Hematopoietic multipotent progenitor cell (in vitro differentiated cells): ENCODE measurements around the gene IGLL5. TPM values are rescaled to one million over a fixed set of nuclear protein-coding genes. Genes with fewer than 3 reads are reported as not detected.
"Not testable (repeated sequence)": the region's sequence is repeated elsewhere in the genome, so short reads cannot be mapped to it uniquely, and the experiment has no call there.

Experiments used
- DNase-seq, 3 donors: peaks; one replicate each; pipeline ENCODE4 v3.0.0-alpha.2; 2011 to 2015; ENCODE audit warnings: low read depth in 2 of 3, low spot score in 2 of 3
- total RNA-seq: library from RNA; depleted of rRNA; stranded (reverse); fragments of >200 nt; gene quantifications from one replicate; pipeline ENCODE4 v1.2.3, GENCODE V29; 2012

IGLL5 gene
- total RNA-seq, 1 donor, result 0.54 TPM

- not testable (repeated sequence) for DNase-seq
Measured at GRCh38 chr22:22898411-22898950, 10.9 kb downstream of the IGLL5 start.

- not testable (repeated sequence) for DNase-seq
Measured at GRCh38 chr22:22899342-22900080, 11.9 kb downstream of the IGLL5 start.

- not testable (repeated sequence) for DNase-seq
Measured at GRCh38 chr22:22900527-22901205, 13.1 kb downstream of the IGLL5 start.

- DNase-seq, result no peak
Measured at GRCh38 chr22:22901578-22902218, 14.1 kb downstream of the IGLL5 start.

GRCh38 chr22:22902247-22903001 lies 14.8 kb downstream of the IGLL5 start:
- DNase-seq, result no peak

- no peak for DNase-seq
Measured at GRCh38 chr22:22903355-22903777, 15.8 kb downstream of the IGLL5 start.

GRCh38 chr22:22903781-22904192 lies 16.2 kb downstream of the IGLL5 start:
- DNase-seq, result not testable (repeated sequence)

- not testable (repeated sequence) for DNase-seq
Measured at GRCh38 chr22:22904736-22905135, 17.1 kb downstream of the IGLL5 start.

- not testable (repeated sequence) for DNase-seq
Measured at GRCh38 chr22:22906391-22906790, 18.8 kb downstream of the IGLL5 start.

GRCh38 chr22:22906907-22907550 lies 19.4 kb downstream of the IGLL5 start:
- no peak for DNase-seq

- DNase-seq, result no peak
Measured at GRCh38 chr22:22907551-22908494, 20.2 kb downstream of the IGLL5 start.

GRCh38 chr22:22908495-22908861 lies 20.9 kb downstream of the IGLL5 start:
- DNase-seq, result no peak

- no peak for DNase-seq
Measured at GRCh38 chr22:22908941-22909604, 21.5 kb downstream of the IGLL5 start.

- no peak for DNase-seq
Measured at GRCh38 chr22:22909605-22910271, 22.1 kb downstream of the IGLL5 start.

GRCh38 chr22:22910272-22911240 lies 22.9 kb downstream of the IGLL5 start:
- no peak for DNase-seq

- no peak for DNase-seq
Measured at GRCh38 chr22:22911327-22912134, 23.9 kb downstream of the IGLL5 start.
